Kidney tubule cell (primary cell): ENCODE measurements around the gene UBASH3A.

Source experiments
- DNase-seq: peaks from one replicate; pipeline ENCODE4 v3.0.0-alpha.2; 2018; ENCODE audit warnings: low spot score

UBASH3A gene

DNA sequence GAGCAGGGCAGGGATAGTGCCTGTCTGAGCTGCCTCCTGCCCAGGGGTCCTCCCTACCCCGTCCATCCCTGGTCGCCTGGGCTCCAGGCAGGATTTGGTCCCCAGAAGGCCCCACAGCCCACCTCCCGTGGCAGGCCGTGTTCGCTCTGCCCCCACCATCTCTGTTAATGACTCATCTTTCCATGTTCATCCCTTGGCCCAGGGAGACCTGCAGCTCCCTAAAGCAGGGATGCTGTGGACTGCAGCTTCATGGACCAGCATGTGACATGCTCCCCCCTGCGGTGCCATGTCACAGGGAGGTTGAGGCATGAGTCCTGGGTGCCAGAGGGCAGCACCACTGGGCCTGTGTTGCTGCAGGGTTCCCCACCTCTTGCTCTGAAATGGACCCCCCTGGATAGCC lies 26.8 kb downstream of the UBASH3A start:
- DNase-seq: no peak

DNA sequence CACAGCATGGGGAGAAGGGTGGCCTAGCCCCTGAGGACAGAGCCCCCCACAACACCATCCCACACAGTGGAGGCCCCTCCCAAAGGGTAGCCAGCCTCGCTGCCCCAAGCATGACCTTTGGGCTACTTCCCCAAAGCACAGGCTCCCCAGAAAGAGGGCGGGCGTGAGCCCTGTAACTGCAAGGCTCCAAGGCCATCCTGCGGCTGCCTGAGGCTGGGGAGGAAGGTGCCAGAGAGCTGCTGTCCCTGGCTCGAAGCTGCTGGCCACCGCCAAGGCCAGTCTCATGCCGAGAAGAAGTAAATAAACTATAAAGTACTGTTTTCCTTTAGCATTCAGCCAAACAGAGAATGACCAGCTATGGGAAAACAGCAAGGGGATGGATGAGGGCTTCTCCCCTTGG lies 27.5 kb downstream of the UBASH3A start:
- DNase-seq: no peak

DNA sequence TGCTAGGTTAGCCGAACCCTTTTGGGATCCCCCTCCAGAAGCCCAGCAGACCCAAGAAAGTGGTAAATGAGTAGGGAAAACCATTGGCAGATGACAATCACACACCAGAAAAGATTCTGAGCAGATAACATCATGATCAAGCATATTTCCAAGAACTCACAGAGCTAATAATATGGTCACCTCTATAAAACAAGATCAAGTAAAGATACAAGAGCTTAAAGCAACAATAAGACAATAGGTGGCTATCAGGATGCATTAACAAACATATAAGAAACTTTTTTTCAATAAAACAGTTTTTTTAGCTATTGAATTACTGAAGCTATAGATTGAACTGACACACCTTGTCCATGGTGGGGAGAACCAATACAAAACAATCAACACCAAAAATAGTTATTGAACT lies 29.0 kb downstream of the UBASH3A start:
- no peak for DNase-seq

DNA sequence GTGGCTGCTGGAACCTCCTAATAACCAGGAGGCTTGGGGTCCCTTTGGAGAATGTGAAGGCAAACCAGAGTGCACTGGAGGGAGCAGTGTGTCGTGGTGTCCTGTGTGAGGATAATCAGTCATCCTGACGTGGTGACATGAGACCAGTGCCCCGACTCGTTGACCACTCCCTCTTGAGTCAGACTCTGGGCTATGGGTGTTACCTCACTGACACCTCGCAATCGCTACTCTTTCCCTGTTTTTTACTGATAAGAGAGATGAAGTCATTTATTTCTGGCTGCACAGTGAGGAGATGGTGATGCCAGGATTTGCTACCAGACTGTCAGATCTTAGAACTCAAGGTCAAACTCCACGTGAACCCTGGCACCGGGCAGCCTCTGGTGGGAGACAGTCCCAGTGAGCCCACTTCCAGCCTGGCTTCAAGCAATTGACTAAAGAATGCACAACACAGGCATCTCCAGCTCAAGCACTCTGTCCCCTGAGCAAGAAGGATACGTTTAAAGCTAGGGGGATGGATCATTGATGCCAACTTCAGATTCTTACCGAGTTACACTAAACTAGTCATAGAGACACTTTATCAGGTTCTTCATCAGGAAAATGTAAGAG lies 30.3 kb downstream of the UBASH3A start:
- DNase-seq: no peak

DNA sequence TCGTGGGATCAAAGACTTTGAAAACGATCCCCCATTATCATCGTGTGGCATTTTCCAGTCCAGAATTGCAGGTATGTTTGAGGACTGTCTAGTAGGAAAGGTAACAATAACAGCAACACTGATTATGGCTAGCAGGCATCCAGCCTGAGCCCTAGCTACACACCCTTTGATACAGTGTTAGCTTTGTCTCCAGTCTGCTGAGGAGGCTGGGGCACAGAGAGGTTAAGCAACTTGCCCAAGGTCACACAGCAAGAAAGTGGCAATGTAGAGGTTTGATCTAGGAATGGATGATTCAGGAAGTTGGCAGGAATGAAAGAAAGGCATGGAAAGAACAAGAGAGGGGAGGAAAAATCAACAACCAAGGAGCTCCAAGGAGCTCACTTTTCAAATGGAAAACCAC lies 31.2 kb downstream of the UBASH3A start:
- no peak for DNase-seq

DNA sequence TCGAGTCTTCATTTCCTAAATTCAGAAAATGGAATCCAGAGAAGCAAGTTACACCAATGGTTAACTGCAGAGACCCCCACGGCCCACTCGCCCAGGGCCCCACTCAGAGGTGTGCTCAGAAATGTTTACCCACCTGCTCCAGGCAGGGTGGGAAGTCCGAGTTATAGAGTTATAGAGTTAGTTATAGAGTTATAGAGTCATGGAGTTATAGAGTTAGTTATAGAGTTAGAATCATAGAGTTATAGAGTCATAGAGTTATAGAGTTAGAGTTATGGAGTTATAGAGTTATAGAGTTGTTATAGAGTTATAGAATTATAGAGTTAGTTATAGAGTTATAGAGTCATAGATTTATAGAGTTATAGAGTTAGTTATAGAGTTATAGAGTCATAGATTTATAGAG lies 31.7 kb downstream of the UBASH3A start:
- no peak for DNase-seq

DNA sequence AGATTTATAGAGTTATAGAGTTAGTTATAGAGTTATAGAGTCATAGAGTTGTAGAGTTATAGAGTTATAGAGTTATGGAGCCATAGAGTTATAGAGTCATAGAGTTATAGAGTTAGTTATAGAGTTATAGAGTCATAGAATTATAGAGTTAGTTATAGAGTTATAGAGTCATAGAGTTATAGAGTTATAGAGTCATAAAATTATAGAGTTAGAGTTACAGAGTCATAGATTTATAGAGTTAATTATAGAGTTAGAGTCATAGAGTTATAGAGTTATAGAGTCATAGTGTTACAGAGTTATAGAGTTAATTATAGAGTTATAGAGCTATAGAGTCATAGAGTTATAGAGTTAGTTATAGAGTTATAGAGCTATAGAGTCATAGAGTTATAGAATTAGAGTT lies 32.1 kb downstream of the UBASH3A start:
- no peak for DNase-seq

DNA sequence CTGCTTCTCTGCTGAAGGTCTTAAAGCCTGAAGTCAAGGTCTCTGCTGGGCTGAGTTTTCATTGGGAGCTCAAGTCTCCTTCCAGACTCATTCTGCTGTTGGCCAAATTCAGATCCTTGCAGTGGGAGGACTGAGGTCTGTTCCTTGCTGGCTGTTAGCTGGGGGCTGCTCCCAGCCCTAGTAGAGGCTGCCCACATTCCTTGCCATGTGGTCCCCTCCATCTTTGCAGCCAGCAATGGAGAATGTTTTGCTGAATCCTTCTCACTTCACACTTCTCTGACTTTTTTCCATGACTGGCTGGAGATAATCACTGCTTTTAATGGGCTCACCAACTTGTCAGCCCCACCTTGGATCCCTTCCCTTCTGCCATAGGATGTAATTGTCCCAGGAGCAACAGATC lies 33.2 kb downstream of the UBASH3A start:
- no peak for DNase-seq

DNA sequence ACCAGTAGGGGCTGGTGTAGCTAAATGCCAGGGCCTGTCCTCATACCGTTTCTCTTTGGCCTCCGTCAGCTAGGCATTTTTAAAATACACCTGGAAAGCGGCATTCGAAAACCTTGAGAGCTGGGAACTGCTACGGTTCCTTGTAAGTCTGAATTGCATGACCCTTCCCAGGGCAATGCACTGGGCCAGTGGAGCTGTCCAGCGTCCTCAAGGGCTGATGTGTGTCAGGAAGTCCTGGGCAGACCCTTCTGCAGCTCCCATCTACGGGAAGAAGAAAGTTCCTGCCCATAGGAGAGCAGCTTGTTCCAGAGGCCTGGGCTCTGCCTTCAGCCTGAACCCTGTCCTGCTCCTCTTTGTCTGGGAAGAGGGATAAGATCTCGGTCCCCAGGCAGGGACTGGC lies 34.1 kb downstream of the UBASH3A start:
- peak; percentile 8 for DNase-seq

DNA sequence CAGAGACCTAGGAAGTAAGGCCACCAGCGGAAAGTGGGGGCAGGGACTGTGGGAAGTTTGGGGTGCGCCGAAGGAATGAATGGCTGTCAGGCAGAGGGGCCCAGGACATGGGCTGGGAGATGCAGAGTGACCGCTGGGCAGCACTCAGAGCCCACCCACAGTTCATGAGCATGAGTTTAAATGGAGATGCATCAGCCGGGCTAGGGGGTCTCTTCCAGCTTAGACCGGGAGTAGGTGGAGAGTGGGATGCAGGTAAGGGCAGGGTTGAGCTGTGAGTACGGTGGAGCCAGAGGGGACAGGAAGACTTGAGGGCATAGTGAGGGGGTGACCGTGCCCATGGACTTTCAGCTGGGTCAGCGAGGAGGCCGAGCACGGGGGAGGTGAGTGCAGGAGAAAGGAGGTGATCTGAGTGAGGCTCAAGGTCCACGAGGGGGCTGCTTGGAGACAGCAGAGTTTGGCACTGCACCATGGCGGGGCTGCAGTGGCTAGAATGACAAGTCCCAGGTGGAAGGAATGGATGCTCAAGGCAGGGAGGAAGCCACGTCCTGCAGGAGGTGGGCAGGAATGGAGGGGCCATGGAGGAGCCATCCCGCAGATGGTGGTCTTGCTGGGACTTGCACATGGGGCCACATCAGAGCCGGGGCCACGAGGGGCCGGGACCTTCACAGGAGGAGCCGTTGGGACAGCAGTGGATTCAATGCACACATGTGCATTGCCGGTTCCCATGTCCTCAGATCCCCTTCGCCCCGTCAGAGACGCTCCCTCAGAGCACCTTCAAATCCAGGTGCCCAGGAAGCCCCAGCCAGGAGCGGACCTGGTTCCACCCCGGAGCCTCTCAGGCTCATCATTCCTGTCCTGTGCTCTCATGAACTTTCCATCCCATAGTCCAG lies 34.9 kb downstream of the UBASH3A start:
- DNase-seq: no peak

DNA sequence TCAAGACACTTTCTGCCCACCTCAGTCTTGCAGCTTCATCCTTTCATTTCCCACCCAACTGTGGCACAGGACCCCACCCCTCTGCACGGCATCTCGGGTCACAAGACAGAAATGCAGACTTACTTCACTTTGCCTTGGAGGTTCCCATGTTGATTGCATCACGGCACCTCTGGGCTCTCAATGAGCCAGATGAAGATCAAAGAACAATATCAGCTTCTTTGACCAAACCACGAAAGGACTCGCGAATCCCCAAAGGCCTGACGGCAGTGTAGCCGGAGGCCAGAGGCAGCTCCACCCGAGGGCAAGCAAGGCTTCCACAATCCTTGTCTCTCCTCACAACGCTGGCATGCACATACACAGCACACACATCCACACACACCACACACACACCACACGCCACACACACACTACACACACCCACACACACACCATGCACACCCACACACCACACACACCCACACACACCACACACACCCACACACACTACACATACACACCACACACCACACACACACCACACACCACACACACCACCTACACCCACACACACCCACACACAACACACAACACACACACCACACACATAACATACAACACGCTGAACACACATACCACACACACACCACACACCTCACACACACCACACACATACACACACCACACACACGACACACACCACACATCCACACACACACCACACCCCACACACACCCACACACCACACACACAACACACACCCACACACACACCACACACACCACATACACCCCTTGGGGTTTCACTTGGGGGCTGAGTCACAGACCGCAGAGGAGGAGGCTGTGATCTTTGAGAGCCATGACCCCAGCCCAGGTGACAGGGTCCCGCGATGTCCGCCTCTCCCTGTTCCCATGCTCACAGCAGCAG lies 35.8 kb downstream of the UBASH3A start:
- DNase-seq: no peak

DNA sequence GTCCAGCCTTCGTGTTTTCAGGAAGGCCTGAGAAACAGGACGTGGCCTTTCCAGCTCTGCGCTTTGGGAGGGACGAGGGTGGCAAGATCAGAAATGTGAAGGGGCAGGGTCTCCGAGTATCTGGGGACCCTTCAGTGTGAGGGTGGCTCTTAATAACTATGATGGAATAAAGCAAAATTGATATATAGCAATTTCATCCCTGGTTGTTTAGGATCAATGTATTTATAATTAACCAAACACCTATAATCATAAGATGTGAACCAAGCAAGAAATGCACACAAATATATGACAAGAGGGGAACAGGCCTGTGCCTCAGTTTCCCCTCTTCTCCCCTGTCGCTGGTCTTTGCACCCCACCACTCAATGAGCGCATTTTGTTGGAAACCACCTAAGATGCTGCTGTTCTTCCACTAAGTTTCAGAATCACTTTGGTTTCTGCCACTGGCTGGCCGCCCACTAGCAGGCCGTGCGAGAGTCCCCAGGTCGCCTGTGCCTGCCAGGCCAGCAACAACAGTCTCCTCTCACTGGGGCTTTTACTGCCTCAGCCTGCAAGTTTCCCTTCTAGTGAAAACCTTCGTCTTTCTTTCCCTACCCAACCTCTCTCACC lies 36.6 kb downstream of the UBASH3A start:
- DNase-seq: no peak

DNA sequence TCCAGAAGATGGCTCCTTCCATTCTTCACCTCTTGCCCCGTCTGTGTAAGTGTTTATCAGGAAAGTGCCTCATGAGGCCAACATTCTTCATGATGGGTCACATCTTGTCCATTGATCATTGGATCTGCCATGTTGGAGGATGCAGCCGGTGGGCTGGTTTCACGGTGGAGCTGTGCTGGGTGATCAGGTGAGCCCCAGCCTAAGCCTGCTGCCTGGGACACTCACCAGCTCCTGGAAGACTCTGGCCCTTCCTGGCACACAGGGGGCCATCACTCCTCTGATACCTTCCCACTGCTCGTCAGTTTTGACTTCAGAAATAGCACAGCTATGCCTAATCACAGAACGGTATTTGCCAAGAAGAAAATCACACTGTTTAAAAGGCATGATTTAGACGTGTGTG lies 38.3 kb downstream of the UBASH3A start:
- no peak for DNase-seq

DNA sequence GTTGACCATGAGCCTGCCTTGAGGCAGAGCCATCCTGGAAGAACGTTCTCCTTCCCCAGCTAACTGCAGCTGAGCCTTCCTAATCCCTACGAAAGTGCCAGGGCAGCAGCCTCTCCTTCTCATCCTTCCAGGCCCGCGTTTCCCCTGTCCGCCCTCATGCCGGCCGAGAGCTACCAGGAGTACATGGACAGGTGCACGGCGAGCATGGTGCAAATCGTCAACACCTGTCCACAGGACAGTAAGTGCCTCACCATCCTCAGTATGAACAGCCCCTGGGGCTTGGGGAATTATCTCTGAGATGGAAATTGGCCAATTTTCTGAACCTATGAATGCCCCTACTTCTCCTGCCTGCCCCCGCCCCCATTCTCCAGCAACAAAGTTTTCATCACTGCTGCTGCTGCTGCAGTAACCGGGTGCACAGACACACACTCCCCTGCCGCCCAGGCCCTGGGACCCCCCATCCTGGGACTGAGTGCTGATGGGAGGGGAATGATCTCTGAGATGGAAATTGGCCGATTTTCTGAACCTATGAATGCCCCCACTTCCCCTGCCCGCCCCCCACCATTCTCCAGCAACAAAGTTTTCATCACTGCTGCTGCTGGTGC lies 39.6 kb downstream of the UBASH3A start:
- no peak for DNase-seq

DNA sequence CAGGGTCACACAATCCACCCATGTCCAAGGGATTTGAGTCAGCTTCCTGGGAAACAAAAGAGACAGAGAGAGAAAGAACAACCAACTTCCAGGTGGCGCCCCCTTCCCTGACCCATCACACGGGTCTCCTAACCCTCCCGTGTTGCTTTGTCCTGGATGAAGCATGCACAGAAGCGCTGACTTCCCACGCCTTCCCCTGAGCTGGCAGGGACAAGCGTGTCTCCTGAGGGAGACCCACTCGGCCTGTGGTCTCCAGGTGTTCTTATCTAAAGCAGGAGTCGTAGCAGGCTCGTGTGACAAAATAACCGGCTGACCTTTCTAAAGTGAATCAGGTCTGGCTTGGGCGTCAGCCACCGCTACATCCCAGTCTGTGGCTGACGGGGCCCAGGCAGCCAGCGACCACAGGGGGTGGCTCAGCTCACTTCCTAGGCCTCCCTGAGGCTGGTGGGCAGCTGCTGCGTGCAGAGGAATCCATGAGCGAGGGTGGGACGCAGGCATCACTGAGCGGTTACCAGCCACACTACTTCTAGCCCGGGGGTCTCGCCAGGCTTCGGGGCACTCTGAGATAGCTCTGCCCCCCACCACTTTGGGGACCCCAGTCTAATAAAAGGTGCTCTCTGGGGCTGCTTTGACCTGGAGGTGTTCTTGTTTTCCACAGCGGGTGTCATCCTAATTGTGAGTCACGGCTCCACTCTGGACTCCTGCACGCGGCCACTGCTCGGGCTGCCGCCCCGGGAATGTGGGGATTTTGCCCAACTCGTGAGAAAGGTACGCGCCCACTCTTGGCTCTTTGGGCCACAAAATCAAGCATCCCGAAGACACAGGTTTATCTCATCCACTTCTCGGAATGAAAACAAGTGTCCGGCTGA lies 40.4 kb downstream of the UBASH3A start:
- no peak for DNase-seq

DNA sequence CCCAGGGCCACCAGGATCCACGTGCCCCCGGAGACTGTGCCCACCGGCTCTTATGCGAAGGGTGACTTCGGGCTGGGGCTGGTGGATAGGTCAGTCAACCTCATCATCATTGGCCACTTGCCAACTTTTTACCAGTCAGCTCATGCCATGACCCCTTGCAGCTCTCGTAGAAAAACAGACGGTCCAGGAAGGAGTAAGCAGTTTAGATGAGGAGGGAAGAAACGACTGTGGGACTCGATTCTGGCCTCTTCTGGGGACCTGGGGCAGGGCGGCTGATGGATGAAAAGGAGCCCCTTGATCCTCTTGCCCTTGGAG lies 41.0 kb downstream of the UBASH3A start:
- DNase-seq: no peak

DNA sequence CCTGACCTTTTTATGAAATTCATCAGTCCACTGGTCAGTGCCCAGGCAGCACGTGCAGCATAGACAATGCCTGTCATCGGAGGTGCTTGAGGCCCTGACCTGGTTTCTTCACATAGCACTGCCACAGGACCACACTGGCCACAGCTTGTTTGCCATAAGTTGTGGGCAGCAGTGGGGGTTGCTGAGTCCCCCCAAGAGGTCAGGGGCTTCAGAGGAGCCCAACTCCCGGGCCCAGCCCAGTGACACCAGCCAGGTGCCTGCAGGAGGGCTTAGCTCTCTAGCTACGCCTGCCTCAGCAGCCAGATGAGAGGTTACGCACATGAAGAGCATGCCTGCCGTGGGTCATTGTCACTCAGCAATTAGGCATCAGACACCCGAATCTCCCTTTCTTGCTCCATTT lies 41.6 kb downstream of the UBASH3A start:
- DNase-seq: no peak

DNA sequence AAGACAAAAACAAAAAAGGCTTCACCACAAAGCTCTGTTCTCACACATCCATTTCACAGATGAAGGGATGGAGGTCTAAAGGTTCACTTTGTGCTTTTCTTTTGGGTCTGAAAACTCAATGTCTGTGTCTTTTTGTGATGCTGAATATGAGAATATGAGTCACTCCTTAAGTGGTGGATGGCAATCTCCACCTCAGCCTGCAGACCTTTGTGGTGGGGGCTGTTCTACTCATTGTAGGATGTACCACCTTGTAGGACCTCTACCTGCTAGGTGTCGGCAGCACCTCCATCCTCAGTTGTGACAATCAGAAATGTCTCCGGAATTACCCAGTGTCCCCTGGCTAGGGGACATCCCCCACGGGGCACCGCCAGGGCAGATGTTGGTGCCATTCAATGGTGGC lies 42.8 kb downstream of the UBASH3A start:
- no peak for DNase-seq

DNA sequence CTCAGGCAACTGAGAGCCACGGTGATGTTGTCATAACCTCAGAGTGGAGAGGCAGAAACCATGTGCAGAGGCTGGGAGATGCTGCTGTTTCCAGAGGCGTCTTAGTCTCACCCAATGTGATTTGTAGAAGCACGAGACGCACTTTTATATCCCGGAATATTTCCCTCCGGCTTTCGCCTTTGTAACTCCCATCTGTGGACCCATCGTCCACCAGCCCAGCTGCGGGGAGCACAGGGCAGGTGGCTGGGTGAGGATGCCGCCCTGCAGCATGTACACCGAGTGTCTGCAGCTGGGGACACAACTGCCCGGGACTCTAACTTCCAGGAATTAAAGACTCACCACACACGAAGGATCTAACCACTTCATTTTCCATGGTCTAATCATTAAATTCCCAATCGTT lies 43.5 kb downstream of the UBASH3A start:
- no peak for DNase-seq

DNA sequence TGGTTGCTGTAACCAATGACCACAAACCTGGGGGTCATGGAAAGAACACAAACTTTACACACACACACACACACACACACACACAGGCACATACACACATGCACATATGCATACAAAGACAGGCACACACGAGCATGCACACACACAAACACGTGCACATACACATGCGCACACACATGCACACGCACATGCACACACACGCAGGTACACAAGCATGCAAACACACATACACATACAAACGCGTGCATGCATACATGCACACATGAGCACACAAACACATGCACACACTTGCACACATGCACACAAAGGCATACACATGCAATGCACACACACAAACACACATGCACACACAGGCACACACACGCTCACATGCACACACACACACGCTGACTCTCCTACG lies 44.0 kb downstream of the UBASH3A start:
- DNase-seq: no peak

DNA sequence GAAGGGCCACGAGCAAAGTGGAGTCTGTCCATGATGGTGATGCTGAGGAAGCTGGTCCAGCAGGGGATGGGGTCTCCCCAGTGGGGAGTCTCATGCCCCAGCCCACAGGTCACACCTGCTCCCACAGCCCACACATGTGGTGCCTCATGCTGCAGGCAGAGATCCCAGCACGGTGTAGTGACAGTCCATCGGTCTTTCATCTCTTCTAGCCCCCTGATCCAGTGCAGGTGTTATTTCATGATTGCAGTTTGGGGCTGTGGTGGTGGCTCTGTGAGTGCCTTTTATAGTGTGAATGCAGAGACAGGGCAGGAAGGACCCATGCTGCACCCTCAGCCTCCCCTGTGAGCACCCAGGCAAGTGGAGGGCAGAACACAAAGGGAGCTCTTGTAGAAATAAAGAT lies 45.0 kb downstream of the UBASH3A start:
- DNase-seq: no peak
